HEK293 (cell line): Measurements from ENCODE around the gene MACO1.
A peak's percentile ranks its signal among the peaks of the same experiment; 100 is the strongest.
"Not testable (repeated sequence)": the region's sequence is repeated elsewhere in the genome, so short reads cannot be mapped to it uniquely, and the experiment has no call there.

Experiments
- CTCF ChIA-PET: fragments of 350-600 bp; formaldehyde crosslinking; extraction: SDS; loops from one replicate; lab custom pipeline; 2021; ENCODE audit warnings: antibody characterized with exemption; lab: Yijun Ruan, JAX
- POLR2A ChIA-PET: fragments of 300-600 bp; formaldehyde crosslinking; extraction: SDS; loops from one replicate; lab custom pipeline; 2020; ENCODE audit warnings: antibody characterized with exemption, inconsistent platforms; lab: Yijun Ruan, JAX
- H3K27ac ChIP-seq: fragments of 200-500 bp; sonication (Bioruptor generic); 2 replicates; pipeline ENCODE4 v1.5.1; 2014; ENCODE audit warnings: low read depth, low read length, control low read depth, inconsistent platforms; ENCODE audit errors: extremely low read depth
- H3K36me3 ChIP-seq, 2 experiments: fragments of 200-500 bp in 1 of 2; sonication (Bioruptor generic) in 1 of 2; 1 replicate in 1 of 2; 2 replicates in 1 of 2; pipeline ENCODE4 v1.5.1; 2014 to 2017; ENCODE audit warnings: inconsistent platforms in 2 of 2, low read length in 2 of 2; ENCODE audit not compliant: control insufficient read depth in 2 of 2, insufficient read depth in 1 of 2
- H3K4me1 ChIP-seq: fragments of 200-500 bp; sonication (Bioruptor generic); 2 replicates; pipeline ENCODE4 v1.5.1; 2014; ENCODE audit warnings: mild to moderate bottlenecking, low read length, inconsistent platforms; ENCODE audit not compliant: control insufficient read depth, insufficient read depth
- H3K4me3 ChIP-seq: 2 replicates; pipeline ENCODE4 v1.5.1; 2011; ENCODE audit warnings: low read depth, mild to moderate bottlenecking, control low read depth, low read length, moderate library complexity
- H3K9me3 ChIP-seq: fragments of 200-500 bp; sonication (Bioruptor generic); 2 replicates; pipeline ENCODE4 v1.5.1; 2014; ENCODE audit warnings: low read depth, low read length, inconsistent platforms; ENCODE audit not compliant: control insufficient read depth, insufficient read depth
- EGR2 ChIP-seq: fragments of 450-650 bp; formaldehyde crosslinking; IDR thresholded peaks from 2 replicates; pipeline ENCODE4 v1.5.1; 2016; ENCODE audit warnings: low read depth, missing biosample characterization, missing genetic modification characterization
- GLIS1 ChIP-seq: fragments of 450-650 bp; formaldehyde crosslinking; IDR thresholded peaks from 2 replicates; pipeline ENCODE4 v1.5.1; 2016; ENCODE audit warnings: missing biosample characterization, missing genetic modification characterization
- GLIS2 ChIP-seq: fragments of 450-650 bp; formaldehyde crosslinking; IDR thresholded peaks from 2 replicates; pipeline ENCODE4 v1.5.1; 2016; ENCODE audit warnings: missing biosample characterization, missing genetic modification characterization
- INSM2 ChIP-seq: fragments of 450-650 bp; formaldehyde crosslinking; IDR thresholded peaks from 2 replicates; pipeline ENCODE4 v1.5.1; 2016; ENCODE audit warnings: missing biosample characterization, missing genetic modification characterization
- KLF17 ChIP-seq: fragments of 450-650 bp; formaldehyde crosslinking; IDR thresholded peaks from 2 replicates; pipeline ENCODE4 v1.5.1; 2016; ENCODE audit warnings: missing biosample characterization, missing genetic modification characterization
- RBAK ChIP-seq: fragments of 450-650 bp; formaldehyde crosslinking; IDR thresholded peaks from 2 replicates; pipeline ENCODE4 v1.5.1; 2016; ENCODE audit warnings: missing biosample characterization, missing genetic modification characterization
- WT1 ChIP-seq: fragments of 450-650 bp; formaldehyde crosslinking; IDR thresholded peaks from 2 replicates; pipeline ENCODE4 v1.5.1; 2016; ENCODE audit warnings: missing biosample characterization, missing genetic modification characterization
- ZEB2 ChIP-seq: fragments of 450-650 bp; formaldehyde crosslinking; IDR thresholded peaks from 2 replicates; pipeline ENCODE4 v1.5.1; 2016; ENCODE audit warnings: missing biosample characterization, missing genetic modification characterization
- ZFHX2 ChIP-seq: fragments of 450-650 bp; formaldehyde crosslinking; conservative IDR thresholded peaks from 2 replicates; pipeline ENCODE4 v1.5.1; 2016; ENCODE audit warnings: missing biosample characterization, missing genetic modification characterization
- ZFP37 ChIP-seq: fragments of 450-650 bp; formaldehyde crosslinking; IDR thresholded peaks from 2 replicates; pipeline ENCODE4 v1.5.1; 2016; ENCODE audit warnings: missing biosample characterization, missing genetic modification characterization
- ZIC2 ChIP-seq: fragments of 450-650 bp; formaldehyde crosslinking; IDR thresholded peaks from 2 replicates; pipeline ENCODE4 v1.5.1; 2016; ENCODE audit warnings: missing biosample characterization, missing genetic modification characterization
- ZNF148 ChIP-seq: fragments of 450-650 bp; formaldehyde crosslinking; IDR thresholded peaks from 2 replicates; pipeline ENCODE4 v1.5.0; 2017; ENCODE audit warnings: missing biosample characterization, missing genetic modification characterization, borderline replicate concordance
- ZNF501 ChIP-seq: fragments of 450-650 bp; formaldehyde crosslinking; IDR thresholded peaks from 2 replicates; pipeline ENCODE4 v1.5.1; 2016; ENCODE audit warnings: missing biosample characterization, missing genetic modification characterization

MACO1 gene

GRCh38 chr1:25505656-25506385 is 75.1 kb downstream of the MACO1 start:
- Histone ChIP-seq H3K36me3 (peaks cover 0 to 11% of the 10 kb centered on the region in 2 experiments; a peak in 1 of 3 replicates), H3K4me3 (no peak overlapping the region), H3K4me1 (no peaks in the 10 kb centered on the region), H3K27ac (no peak overlapping the region), H3K9me3 (no peaks in the 10 kb centered on the region)
- POLR2A ChIA-PET, result no interaction called here
- no peak for TF ChIP-seq INSM2 (tag by site-specific recombination)
- no peak for TF ChIP-seq RBAK (tag by site-specific recombination)
- TF ChIP-seq ZNF501, result no peak
- no peak for TF ChIP-seq ZFP37 (tag by site-specific recombination)
- 0 out of 2 replicates have a peak, but pooled peaks have one; percentile 8 for TF ChIP-seq ZFHX2
- CTCF ChIA-PET, result interaction anchor here (0.6 to 2.3 kb wide), 4 partner anchors 10 to 32 kb away, joined by 3 to 7 read pairs (median 4); no protein-coding TSS in a partner anchor

- H3K36me3 ChIP-seq, H3K27ac ChIP-seq, H3K4me3 ChIP-seq, H3K9me3 ChIP-seq, H3K4me1 ChIP-seq, POLR2A ChIA-PET: not testable (repeated sequence)
- TF ChIP-seq EGR2 (tag by site-specific recombination), result peak; percentile 61
- TF ChIP-seq KLF17 (tag by site-specific recombination), result 0 out of 2 replicates have a peak, but pooled peaks have one; percentile 24
- 0 out of 2 replicates have a peak, but pooled peaks have one; percentile 29 for TF ChIP-seq WT1 (tag by site-specific recombination)
- 0 out of 2 replicates have a peak, but pooled peaks have one; percentile 18 for TF ChIP-seq ZEB2 (tag by site-specific recombination)
- peak; percentile 73 for TF ChIP-seq GLIS1 (tag by site-specific recombination)
- TF ChIP-seq GLIS2 (tag by site-specific recombination), result 0 out of 2 replicates have a peak, but pooled peaks have one; percentile 22
- TF ChIP-seq ZFHX2, result peak; percentile 32; the same call in 1 of the 2 replicates
- TF ChIP-seq, all 188 proteins: peak for 7; not testable (repeated sequence) for 181
- CTCF ChIA-PET, result interaction anchor here (0.7 to 2.3 kb wide), 2 partner anchors 19 to 31 kb away, joined by 3 to 7 read pairs; no protein-coding TSS in a partner anchor
Measured at GRCh38 chr1:25506566-25507463, 76.1 kb downstream of the MACO1 start.

GRCh38 chr1:25513666-25514065 is 83.0 kb downstream of the MACO1 start:
- POLR2A ChIA-PET, result no interaction called here
- CTCF ChIA-PET, result interaction anchor here (0.8 kb wide), 1 partner anchor 10 kb away, joined by 4 read pairs; no protein-coding TSS in a partner anchor

More at GRCh38 chr1:25513666-25514065, 83.0 kb downstream of the MACO1 start:
- Histone ChIP-seq H3K36me3 (no peaks in the 10 kb centered on the region), H3K27ac (no peak overlapping the region), H3K4me1 (no peaks in the 10 kb centered on the region), H3K9me3 (no peaks in the 10 kb centered on the region), H3K4me3 (no peak overlapping the region)
- TF ChIP-seq ZIC2 (0 out of 2 replicates have a peak, but pooled peaks have one; percentile 14), EGR2 (tag by site-specific recombination) (no peak), ZNF148 (tag by site-specific recombination) (no peak)
